Kidney (tissue), 14 donors: ENCODE results near the gene TADA1. TPM values are rescaled to one million over a fixed set of nuclear protein-coding genes. Genes with fewer than 3 reads are reported as not detected.

Source experiments
- DNase-seq, 5 donors: peaks; one replicate each; pipeline ENCODE4 v3.0.0-alpha.2; 2013 to 2020
- FAIRE-seq: peaks from 2 replicates; lab custom pipeline; 2012; peaks lifted over from hg19 to GRCh38; lab: Jason Lieb, UNC
- H3K27ac ChIP-seq, 2 donors: one replicate each; pipeline ENCODE4 v1.7.0; 2013; ENCODE audit warnings: low read depth in 2 of 2, low read length in 2 of 2, inconsistent platforms in 1 of 2
- H3K27me3 ChIP-seq: one replicate; pipeline ENCODE4 v1.7.1; 2013; ENCODE audit warnings: low read length, inconsistent platforms; ENCODE audit not compliant: control insufficient read depth, insufficient read depth
- H3K36me3 ChIP-seq, 3 donors: one replicate each; pipeline versions ENCODE4 v1.7.0 to v1.7.1; 2013; ENCODE audit warnings: low read length in 3 of 3, control low read depth in 1 of 3, inconsistent platforms in 1 of 3; ENCODE audit not compliant: insufficient read depth in 3 of 3, control insufficient read depth in 2 of 3
- H3K4me1 ChIP-seq, 3 donors: one replicate each; pipeline versions ENCODE4 v1.7.0 to v1.7.1; 2013; ENCODE audit warnings: low read length in 3 of 3, inconsistent platforms in 1 of 3, low read depth in 1 of 3; ENCODE audit not compliant: control insufficient read depth in 2 of 3, insufficient read depth in 2 of 3
- H3K4me3 ChIP-seq, 3 donors: one replicate each; pipeline versions ENCODE4 v1.7.0 to v1.8.1; 2013; ENCODE audit warnings: low read length in 3 of 3, control low read depth in 1 of 3, inconsistent platforms in 1 of 3
- H3K9ac ChIP-seq, 3 donors: one replicate each; pipeline versions ENCODE4 v1.7.0 to v1.7.1; 2013; ENCODE audit warnings: low read length in 3 of 3, control low read depth in 1 of 3, inconsistent platforms in 1 of 3
- H3K9me3 ChIP-seq, 3 donors: one replicate each; pipeline versions ENCODE4 v1.7.0 to v1.7.1; 2013; ENCODE audit warnings: low read length in 3 of 3, control low read depth in 1 of 3, inconsistent platforms in 1 of 3; ENCODE audit not compliant: control insufficient read depth in 2 of 3, insufficient read depth in 1 of 3
- intact Hi-C: fragments of 100-400 bp; cut with DNase I; formaldehyde crosslinking; loops from one replicate; pipeline ENCODE4 v1.11.1; 2022
- polyA plus RNA-seq: library from polyadenylated mRNA; stranded (reverse); fragments of 350-450 nt; fragmentation: Illumina TruSeq; extraction: RNeasy Lipid Tissue Mini Kit (QIAGEN cat#74804); gene quantifications from one replicate; pipeline ENCODE4 v1.2.3, GENCODE V29; 2014; ENCODE audit warnings: low read depth, low replicate concordance; ENCODE audit not compliant: insufficient read depth
- total RNA-seq: library from RNA; stranded (reverse); fragmentation: NEBNext Ultra II Directional; extraction: Animal tissue kit (Norgen Biotek cat#: 25700); gene quantifications from one replicate; pipeline ENCODE4 v1.2.1, GENCODE V29; 2021
- TF ChIP-seq, protein P1 (sequence below): IDR thresholded peaks from 3 replicates; pipeline ENCODE4 v1.5.1; 2012; ENCODE audit warnings: mild to moderate bottlenecking, moderate library complexity, borderline replicate concordance; ENCODE audit not compliant: insufficient read depth; ENCODE audit errors: extremely low read depth
- donor health status: control.
- donor health status: control.
- donor health status: control.
- donor health status: control.
- donor health status: control.
- donor health status: DM: yes; HTN: yes; CAD: no.
- donor health status: Normal renal cell carcinoma (clear cell type).

TADA1 gene
- total and polyA plus RNA-seq, 2 donors from 2014 or later: 11.5 to 13.7 TPM

DNA sequence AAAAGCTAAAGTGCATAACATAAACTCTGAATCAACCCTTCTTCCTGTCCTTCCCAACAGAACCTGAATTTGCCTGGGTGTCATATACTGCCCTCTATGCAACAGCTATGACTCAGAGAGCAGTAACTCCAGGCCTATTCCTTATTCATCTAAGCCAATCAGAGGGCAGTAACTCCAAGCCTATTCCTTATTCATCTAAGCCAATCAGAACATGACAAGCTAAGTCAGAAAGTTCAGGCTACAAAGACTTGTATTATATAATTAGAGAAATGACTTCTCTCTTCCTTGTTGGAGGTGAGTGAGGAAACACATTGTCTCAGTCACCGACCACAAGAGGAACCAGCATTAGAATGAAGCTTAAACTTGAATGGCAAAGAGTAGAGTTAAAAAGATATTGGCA is 26.2 kb upstream of the TADA1 start:
- Histone ChIP-seq H3K27ac (no peak overlapping the region), H3K4me1 (no peaks in the 10 kb centered on the region), H3K36me3 (no peaks in the 10 kb centered on the region), H3K9me3 (no peaks in the 10 kb centered on the region), H3K9ac (no peak overlapping the region), H3K4me3 (no peak overlapping the region), H3K27me3 (no peaks in the 10 kb centered on the region)
- TF ChIP-seq, protein P1, sequence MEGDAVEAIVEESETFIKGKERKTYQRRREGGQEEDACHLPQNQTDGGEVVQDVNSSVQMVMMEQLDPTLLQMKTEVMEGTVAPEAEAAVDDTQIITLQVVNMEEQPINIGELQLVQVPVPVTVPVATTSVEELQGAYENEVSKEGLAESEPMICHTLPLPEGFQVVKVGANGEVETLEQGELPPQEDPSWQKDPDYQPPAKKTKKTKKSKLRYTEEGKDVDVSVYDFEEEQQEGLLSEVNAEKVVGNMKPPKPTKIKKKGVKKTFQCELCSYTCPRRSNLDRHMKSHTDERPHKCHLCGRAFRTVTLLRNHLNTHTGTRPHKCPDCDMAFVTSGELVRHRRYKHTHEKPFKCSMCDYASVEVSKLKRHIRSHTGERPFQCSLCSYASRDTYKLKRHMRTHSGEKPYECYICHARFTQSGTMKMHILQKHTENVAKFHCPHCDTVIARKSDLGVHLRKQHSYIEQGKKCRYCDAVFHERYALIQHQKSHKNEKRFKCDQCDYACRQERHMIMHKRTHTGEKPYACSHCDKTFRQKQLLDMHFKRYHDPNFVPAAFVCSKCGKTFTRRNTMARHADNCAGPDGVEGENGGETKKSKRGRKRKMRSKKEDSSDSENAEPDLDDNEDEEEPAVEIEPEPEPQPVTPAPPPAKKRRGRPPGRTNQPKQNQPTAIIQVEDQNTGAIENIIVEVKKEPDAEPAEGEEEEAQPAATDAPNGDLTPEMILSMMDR: no peak
- DNase-seq (no peak), FAIRE-seq (no peak)
- intact Hi-C loops: no loop called here

DNA sequence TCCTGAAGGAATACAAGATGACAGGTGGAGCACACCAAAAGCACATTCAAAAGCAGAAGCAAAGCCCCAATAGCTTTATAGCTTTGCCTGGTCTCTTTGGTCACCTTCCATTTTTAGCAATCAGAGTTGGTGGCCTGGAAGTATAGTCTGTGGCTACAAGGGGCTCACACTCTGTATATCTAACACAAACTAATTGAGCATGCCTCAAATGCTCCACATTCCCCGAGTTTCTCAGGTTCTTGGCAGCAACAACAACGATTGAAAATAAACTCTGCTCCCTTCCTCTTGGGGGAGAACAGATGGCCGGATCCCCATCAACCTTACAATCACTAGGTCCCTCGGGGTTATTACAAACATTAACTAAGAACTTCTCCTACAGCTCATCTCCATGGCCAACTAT is 24.9 kb upstream of the TADA1 start:
- H3K36me3 ChIP-seq: no peaks in the 10 kb centered on the region
- FAIRE-seq (no peak), DNase-seq (no peak)
- TF ChIP-seq, protein P1: no peak
- no peak overlapping the region for H3K9ac ChIP-seq
- H3K27ac ChIP-seq: no peak overlapping the region
- no peak overlapping the region for H3K4me3 ChIP-seq
- H3K9me3 ChIP-seq: no peaks in the 10 kb centered on the region
- intact Hi-C loops: no loop called here
- no peaks in the 10 kb centered on the region for H3K27me3 ChIP-seq
- no peaks in the 10 kb centered on the region for H3K4me1 ChIP-seq

DNA sequence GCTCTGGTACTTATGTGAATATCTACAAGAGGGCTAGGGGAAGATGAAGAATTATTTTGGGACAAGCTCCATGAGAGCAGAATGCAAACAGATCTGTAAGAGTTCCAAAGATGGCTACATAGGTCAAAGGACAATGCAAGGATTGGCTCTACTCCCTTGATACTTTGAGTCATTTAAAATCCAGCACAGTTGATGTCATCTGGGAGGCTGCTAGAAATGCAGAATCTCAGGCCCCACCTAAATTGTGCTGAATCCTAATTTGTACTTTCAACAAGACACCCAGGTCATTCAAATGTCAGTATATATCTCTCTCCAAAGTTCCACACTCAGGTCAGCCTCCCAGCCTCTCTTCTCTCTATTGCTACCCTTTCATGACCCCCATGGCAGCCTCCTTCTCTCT is 23.7 kb upstream of the TADA1 start:
- TF ChIP-seq, protein P1: no peak
- FAIRE-seq: no peak
- Histone ChIP-seq H3K36me3 (no peaks in the 10 kb centered on the region), H3K4me3 (no peak overlapping the region), H3K27ac (no peak overlapping the region), H3K27me3 (no peaks in the 10 kb centered on the region), H3K9ac (no peak overlapping the region), H3K4me1 (no peaks in the 10 kb centered on the region), H3K9me3 (no peaks in the 10 kb centered on the region)
- no peak for DNase-seq
- intact Hi-C loops: no loop called here

DNA sequence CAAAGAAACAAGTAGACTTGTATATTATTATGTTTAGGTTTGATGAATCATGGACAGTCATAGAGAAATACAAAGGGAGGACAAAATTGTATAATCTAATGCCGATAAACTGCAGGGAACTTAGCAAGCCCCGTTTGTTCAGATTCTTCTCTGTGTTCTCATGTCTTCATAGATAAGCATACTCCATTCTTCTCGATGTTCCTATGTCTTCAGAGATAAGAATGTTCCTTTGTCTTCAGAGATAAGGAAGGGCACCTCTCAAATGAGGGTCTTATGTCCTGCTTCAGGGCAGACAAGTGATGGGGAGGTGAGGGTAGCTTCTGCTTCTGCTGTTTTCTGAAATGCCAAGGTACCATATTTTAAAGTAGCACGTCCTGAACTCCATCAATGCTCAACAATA is 19.7 kb upstream of the TADA1 start:
- DNase-seq: no peak
- no peak for FAIRE-seq
- no peak overlapping the region for H3K4me3 ChIP-seq
- H3K4me1 ChIP-seq: no peaks in the 10 kb centered on the region
- H3K9ac ChIP-seq: no peak overlapping the region
- no peaks in the 10 kb centered on the region for H3K27me3 ChIP-seq
- no peak overlapping the region for H3K27ac ChIP-seq
- H3K9me3 ChIP-seq: no peaks in the 10 kb centered on the region
- intact Hi-C loops: no loop called here
- H3K36me3 ChIP-seq: no peaks in the 10 kb centered on the region
- TF ChIP-seq, protein P1: no peak
